OCI-M1 (cell line): ENCODE results near the gene CD164L2.
A peak's percentile ranks its signal among the peaks of the same experiment; 100 is the strongest.
"Not testable (repeated sequence)": the region's sequence is repeated elsewhere in the genome, so short reads cannot be mapped to it uniquely, and the experiment has no call there.

ENCODE experiments used
- DNase-seq: peaks from one replicate; lab custom pipeline; 2025; lab: John Stamatoyannopoulos, UW

Gene CD164L2

GRCh38 chr1:27384797-27385196 lies 1.7 kb upstream of the CD164L2 start:
- DNase-seq = not testable (repeated sequence)

GRCh38 chr1:27383661-27384060 lies 528 bp upstream of the CD164L2 start:
- DNase-seq = no peak

- DNase-seq = no peak
Measured at GRCh38 chr1:27381969-27382762, 967 bp downstream of the CD164L2 start.

DNA sequence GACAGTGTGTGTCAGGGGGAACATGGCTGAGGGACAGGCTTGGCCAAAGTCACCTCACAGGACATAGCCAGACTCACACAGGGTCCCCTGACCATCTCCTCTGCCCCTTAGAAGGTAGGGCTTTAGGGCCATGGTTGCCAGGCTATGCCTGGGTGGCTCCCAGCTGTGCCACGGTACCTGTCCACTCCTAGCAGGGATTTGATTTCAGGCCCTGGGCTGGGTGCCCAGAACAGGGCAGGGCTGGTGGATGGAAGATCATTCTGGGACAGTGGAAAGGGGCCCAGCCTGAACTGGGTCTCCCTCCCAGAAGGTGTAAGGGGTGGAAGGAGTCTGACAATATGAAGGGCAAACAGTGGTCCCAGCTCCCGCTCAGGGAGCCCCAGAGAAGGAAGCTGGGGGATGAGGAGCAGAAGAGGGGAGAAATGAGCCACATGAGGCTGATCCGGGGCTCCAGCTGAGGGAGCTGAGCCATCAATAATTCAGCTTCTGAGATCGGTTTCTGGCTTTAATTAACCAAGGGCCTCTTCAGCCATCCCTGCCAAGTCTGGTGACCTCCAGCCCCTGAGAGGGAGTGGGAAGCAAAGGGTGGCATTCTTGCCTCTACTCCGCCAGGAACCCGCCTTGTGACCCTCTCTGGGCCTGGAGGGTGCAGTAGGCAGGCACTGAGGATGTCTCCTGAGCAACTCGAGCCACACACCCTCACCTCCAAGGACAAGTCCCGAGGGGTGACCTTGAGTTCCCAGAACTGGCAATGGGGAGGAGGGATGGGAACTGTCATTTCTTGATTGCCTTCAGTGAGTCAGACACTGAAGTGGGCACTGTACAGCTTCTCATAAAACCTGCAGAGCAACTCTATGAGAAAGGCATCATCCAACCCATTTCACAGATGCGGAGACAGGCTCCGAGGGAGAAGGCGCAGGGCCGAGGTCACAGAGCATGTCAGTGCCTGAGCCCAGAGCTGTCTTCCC lies 2.1 kb downstream of the CD164L2 start:
- no peak for DNase-seq

DNA sequence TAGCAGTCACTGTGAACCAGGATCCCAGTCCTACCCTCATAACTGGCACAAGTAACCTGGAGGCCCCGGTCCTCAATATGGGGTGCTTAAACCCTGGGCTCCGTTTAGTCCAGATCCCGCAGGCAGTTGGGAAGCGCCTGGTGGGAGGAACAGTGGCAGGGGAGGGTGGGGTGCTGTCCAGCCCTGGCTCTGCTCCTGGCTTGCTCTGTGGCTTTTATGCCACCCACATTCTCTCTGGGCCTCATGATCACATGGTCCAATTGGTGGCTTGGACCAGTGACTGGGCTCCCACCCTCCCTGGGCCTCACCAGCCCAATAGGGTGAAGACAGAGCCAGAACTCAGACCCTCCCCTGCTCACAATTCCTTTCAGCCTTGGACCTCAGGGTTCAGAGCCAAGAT lies 2.9 kb downstream of the CD164L2 start:
- no peak for DNase-seq

DNA sequence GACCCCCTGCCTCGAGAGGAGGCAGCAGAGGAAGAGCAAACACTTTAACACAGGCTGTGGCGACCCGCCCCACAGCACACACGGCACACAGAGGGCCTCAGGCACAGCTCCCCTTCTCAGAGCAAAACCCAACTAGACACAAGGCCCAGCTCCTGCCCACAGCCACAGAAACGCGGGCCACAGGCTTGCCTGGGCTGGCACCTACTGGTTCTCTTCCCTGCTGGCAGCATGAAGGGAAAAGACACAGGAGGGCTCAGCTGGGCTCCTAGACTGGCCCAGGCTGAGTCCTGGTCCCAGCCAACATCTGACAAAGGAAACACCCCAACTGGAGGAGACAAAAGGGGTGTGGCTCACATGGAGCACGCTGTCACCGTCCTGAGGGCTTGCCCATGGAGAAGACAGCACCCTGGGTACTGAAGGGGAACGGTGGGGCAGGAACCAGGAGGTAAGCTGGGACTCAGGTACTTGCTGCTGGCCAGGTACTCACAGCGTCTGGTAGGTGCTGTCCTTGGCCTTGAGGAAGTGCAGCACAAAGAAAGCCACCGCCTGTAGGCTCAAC lies 3.5 kb downstream of the CD164L2 start:
- DNase-seq = no peak

DNA sequence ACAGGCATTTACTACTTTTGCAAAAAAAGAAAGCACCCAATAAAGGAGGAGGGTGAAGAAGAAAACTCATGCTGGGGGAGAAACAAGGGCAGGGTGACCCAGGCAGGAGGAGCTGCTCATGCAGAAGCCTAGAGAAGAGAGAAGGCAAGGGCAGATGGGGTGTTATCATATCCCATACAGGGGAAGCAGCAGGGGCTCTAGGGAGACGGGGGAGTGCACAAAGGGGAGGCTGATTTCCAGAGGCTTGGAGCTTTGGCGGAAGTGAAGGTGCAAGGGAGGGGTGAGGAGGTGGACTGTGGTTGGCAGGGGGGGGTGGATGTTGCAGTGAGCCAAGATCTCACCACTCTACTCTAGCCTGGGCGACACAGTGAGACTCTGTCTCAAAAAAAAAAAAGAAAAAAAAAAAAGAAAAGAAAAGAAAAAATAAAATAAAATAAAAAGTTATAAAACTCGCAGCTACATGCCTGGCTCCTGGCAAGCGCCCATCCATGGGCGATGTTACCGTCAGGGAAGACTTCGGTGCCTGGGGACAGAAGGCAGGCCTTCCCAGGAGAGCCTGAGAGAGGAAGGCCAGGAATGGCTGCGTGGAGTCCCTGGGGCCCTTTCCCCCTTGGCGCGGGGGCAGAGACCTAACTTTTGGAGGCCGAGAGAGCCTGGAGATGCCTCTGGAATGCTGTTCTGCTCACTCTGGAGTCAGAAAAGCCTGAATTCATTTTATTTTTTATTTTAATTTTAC lies 5.2 kb downstream of the CD164L2 start:
- DNase-seq = no peak

DNA sequence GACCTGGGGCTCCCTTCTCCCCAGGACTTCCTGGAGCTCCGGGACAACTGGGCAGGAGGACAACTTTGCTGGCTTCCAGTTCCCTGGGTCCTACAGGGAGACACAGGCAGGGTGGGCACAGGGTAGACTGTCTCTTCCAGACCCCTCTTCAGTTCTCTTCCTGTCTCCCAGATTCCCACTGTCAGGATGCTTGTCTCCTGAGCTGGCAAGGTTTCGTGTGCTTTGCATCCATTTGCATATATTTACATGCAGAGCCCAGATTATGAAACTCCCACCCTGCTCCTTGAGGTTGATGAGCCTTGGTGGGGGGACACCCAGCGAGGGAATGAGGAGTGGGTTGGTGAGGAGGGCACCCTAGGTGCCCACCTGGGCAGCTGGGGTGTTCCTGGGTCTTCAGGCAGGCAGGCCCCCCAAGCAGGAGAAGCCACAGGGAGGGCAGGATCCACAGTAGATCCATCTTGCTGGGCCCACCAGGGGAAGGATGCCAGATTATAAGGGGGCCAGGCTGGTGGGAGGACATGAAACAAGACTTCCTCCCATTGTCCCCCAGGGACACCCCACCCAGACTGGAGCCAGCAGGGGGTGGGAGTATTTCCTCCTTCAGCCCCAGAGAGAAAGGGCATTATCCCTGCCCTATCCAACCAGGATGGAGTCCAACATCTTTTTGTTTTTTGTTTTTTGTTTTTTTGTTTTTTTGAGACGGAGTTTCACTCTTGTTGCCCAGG lies 8.6 kb downstream of the CD164L2 start, which contains the start of gene FCN3:
FCN3 (minus strand) TSS at position 463 of the 725 bp plus-strand sequence; CDS start at position 457, 6 bp downstream.
- no peak for DNase-seq

DNA sequence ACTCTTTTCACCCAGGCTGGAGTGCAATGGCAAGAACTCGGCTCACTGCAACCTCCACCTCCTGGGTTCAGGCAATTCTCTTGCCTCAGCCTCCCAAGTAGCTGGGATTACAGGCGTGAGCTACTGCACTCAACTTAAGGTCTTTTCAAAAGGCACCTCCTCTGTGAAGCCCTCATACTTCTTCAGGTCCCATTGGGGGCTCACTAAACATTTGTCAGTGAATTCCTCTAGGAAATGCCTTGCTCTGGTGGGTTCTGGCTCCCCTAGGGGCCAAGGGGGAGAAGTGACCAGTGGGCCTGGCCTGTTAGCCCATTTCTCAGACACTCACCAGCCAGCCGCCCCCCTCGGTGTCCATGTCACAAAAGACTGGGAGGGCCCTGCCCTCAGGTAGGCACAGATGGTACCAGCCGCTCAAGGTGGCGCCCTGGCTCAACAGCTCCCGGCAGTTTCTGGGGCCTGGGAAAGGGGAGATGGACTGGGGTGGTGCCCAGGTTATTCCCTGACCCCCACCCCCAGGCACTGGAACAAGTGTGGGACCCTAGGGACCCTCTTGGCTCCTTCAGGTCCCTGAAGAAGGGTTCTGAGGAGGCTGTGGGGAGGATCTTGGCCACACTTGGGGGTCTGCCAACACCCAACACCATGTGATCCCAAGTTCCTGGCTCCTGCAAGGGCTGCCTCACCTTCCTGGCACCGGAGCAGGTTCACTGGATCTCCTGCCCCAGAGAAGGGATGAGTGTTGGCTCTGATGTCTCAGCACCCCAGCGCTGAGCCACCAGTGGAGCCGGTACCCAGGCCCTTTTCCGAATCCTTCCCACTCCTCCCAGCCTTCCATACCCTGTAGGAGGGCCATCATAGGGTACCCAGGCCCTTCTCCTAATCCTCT lies 10.1 kb downstream of the CD164L2 start:
- peak; percentile 20 for DNase-seq

DNA sequence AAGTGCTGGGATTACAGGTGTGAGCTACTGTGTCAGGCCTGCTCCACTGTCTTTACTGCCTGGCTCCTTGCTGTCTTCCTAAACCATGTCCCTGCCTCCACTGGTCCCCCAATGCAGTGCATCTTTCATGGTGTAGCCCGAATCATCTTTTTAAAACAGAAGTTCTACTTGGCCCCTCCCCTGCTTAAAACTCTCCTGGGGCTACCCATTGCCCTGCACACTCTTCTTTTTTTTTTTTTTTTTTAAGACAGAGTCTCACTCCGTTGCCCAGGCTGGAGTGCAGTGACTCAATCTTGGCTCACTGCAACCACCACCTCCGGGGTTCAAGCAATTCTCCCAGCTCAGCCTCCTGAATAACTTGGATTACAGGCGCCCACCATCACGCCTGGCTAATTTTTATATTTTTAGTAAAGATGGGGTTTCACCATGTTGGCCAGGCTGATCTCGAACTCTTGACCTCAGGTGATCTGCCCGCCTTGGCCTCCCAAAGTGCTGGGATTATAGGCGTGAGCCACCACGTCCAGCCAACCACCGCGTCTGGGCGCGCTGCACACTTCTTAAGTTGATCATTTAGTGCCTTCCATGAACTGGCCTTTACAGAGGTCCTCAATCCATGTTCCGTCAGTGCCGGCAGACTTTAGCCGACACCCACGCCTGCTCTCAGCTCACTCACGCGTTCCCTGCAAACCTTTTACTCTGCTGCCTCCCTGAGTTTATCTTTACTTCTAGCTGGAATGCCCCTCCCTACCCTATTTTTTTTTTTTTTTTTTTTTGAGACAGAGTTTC lies 10.9 kb downstream of the CD164L2 start:
- DNase-seq = no peak

GRCh38 chr1:27368869-27369582 lies 14.1 kb downstream of the CD164L2 start:
- DNase-seq = peak; percentile 75

DNA sequence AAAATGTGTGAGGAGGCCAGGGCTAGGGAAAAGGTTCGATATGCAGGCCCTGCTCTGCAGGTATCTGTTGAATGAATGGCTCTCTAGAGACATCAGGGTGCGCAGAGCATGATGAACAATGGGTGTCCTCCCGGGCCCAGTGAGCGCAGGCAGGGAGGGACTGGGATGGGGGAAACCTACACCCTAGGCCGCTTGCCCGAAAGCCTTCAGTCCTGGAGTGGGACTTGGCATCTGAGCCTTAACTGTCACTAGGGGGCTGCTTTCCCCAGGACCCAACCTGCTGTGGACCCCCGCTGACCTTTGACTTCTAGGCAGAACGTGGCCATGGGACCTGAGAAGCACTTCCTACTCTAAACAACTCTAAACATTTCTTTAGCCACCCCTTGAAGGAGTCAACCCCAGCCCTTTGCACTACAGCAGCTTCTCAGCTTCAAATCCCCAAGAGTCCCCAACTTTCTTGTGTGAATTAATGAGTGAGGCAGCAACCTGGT lies 15.9 kb downstream of the CD164L2 start:
- DNase-seq = no peak

DNA sequence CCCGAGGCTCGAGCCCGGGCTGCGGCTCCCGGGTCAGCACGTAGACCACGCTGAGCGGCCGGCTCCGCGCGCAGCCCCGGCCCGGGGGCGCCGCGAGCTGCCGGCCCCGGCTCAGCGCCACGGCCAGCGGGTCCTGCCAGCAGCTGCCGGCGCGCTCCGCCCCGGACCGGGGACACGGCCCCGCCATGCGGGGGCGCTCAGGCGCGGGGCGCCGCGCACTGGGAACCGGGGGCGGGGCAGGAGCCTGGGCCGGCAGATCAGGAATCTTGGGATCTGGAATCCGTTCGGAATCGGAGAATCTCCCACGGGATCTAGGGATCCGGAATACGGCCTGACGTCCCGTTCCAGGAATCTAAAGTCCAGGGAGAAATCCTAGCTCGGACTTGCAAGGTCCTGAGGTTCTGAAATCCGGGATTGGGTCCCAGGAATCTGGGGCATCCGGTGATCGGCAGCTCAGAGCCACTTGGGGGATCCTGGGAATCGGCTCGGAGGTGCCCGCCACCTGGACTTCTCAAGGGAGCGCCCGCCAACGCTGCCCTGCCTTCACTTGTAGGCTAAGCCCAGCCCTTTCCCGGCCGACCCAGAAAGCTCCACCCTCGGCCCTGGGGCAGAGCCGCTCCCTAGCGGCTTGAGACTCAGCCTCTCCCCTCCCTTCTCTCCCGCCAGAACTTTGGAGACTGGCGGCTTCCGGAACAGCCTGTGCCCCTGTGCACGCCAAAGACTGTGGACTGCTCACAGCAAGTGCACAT lies 16.5 kb downstream of the CD164L2 start, which contains the start of gene MAP3K6:
MAP3K6 (minus strand) TSS at position 551 of the 749 bp plus-strand sequence; CDS start at position 187, 364 bp downstream.
- peak; percentile 81 for DNase-seq

DNA sequence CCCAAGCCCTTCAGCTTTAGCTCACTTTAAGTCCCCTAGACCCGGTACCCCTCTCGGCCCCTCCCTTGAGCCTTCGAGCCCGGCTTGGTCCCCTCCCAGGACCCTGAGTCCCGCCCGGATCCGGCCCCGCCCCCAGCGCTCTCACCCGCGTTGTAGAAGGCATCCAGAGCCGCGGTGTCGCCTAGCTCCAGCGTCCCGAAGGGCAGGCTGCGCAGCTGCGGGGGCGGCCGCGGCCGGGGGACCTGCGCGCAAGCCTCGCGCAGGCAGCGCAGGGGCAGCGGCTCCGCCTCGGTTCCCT lies 17.1 kb downstream of the CD164L2 start:
- peak; percentile 84 for DNase-seq

- peak; percentile 92 for DNase-seq
Measured at GRCh38 chr1:27365372-27366112, 17.6 kb downstream of the CD164L2 start.

DNA sequence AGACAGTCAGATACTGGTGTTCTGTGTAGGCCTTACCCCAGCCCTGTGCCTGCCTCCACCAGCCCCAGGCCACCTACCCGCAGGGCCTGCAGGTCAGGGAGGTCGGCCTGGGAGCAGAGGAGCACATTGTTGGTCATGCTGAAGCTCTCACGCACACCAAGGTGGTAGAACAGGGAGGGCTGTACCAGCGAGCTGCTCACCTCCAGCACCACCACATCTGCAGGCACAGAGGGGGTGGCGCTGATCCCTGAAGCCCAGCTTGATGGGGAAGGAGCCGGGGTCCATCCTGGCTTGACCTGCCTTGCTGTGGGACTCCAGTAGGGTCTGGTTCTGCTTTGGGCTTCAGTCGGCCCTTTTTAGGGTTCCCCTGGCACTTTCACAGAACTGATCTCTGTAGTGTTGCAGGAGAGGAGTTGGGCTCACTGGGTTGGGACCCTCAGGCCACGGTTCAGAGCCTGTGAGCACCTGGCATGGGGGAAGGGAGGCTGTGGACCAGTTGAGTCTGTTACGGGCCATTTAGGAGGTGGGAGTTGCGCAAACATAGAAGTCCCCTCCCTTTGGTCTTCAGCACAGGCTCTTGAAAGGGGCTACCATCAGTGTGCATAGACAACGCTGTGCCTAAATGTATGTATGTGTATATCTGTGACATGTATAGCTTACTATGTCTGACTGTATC lies 18.3 kb downstream of the CD164L2 start:
- no peak for DNase-seq
